Loucy (cell line): ENCODE data around the gene ABCA1.
"Not testable (repeated sequence)": the region's sequence is repeated elsewhere in the genome, so short reads cannot be mapped to it uniquely, and the experiment has no call there.

Source experiments
- H2AFZ ChIP-seq: fragments of 200-600 bp; sonication (generic); 2 replicates; pipeline ENCODE4 v1.6.0; 2016; ENCODE audit warnings: antibody characterized with exemption, mild to moderate bottlenecking, low read length, moderate library complexity
- H3F3A ChIP-seq: fragments of 200-600 bp; 2 replicates; pipeline ENCODE4 v1.6.0; 2016; ENCODE audit warnings: antibody characterized with exemption, low read depth, mild to moderate bottlenecking
- H3K27me3 ChIP-seq: fragments of 200-600 bp; sonication (generic); 2 replicates; pipeline ENCODE4 v1.6.1; 2014; ENCODE audit warnings: low read length, mild to moderate bottlenecking; ENCODE audit not compliant: insufficient read depth, poor library complexity, severe bottlenecking
- H3K36me3 ChIP-seq: fragments of 200-600 bp; sonication (generic); 2 replicates; pipeline ENCODE4 v1.6.1; 2016; ENCODE audit warnings: low read length; ENCODE audit not compliant: insufficient read depth
- H3K4me1 ChIP-seq: fragments of 200-600 bp; sonication (generic); 2 replicates; pipeline ENCODE4 v1.5.1; 2014; ENCODE audit warnings: low read length, mild to moderate bottlenecking; ENCODE audit not compliant: insufficient read depth, poor library complexity, severe bottlenecking
- H3K4me2 ChIP-seq: fragments of 200-600 bp; sonication (generic); 2 replicates; pipeline ENCODE4 v1.6.0; 2014; ENCODE audit warnings: antibody characterized with exemption, low read length, low read depth, mild to moderate bottlenecking; ENCODE audit not compliant: poor library complexity, severe bottlenecking
- H3K4me3 ChIP-seq: fragments of 200-600 bp; sonication (generic); 2 replicates; pipeline ENCODE4 v1.5.1; 2014; ENCODE audit warnings: low read length, mild to moderate bottlenecking, mixed read lengths; ENCODE audit not compliant: poor library complexity, severe bottlenecking
- H3K79me2 ChIP-seq: fragments of 200-600 bp; sonication (generic); 2 replicates; pipeline ENCODE4 v1.6.1; 2014; ENCODE audit warnings: low read length; ENCODE audit not compliant: insufficient read depth
- H3K9ac ChIP-seq: fragments of 200-600 bp; sonication (generic); 2 replicates; pipeline ENCODE4 v1.6.0; 2014; ENCODE audit warnings: mild to moderate bottlenecking, low read depth, low read length, moderate library complexity; ENCODE audit not compliant: poor library complexity, severe bottlenecking
- H3K9me2 ChIP-seq: fragments of 200-600 bp; sonication (generic); replicated peaks from 2 replicates; pipeline ENCODE4 v1.6.1; 2016; ENCODE audit warnings: low read depth, low read length, mixed read lengths
- H3K9me3 ChIP-seq: fragments of 200-600 bp; sonication (generic); 2 replicates; pipeline ENCODE4 v1.6.1; 2014; ENCODE audit warnings: mild to moderate bottlenecking, antibody characterized with exemption, low read length, low read depth; ENCODE audit not compliant: insufficient read depth
- H4K20me1 ChIP-seq: fragments of 200-600 bp; sonication (generic); 2 replicates; pipeline ENCODE4 v1.6.0; 2014; ENCODE audit warnings: antibody characterized with exemption, low read length, mild to moderate bottlenecking; ENCODE audit not compliant: insufficient read depth, poor library complexity, severe bottlenecking
- CTCF ChIP-seq: fragments of 200-600 bp; sonication (generic); conservative IDR thresholded peaks from 2 replicates; pipeline ENCODE4 v1.5.1; 2014; ENCODE audit warnings: mild to moderate bottlenecking, antibody characterized with exemption, low read length
- EZH2phosphoT487 ChIP-seq: fragments of 200-600 bp; IDR thresholded peaks from 2 replicates; pipeline ENCODE4 v1.6.1; 2018; ENCODE audit warnings: antibody characterized with exemption, mild to moderate bottlenecking, moderate library complexity, borderline replicate concordance

The ABCA1 gene

DNA sequence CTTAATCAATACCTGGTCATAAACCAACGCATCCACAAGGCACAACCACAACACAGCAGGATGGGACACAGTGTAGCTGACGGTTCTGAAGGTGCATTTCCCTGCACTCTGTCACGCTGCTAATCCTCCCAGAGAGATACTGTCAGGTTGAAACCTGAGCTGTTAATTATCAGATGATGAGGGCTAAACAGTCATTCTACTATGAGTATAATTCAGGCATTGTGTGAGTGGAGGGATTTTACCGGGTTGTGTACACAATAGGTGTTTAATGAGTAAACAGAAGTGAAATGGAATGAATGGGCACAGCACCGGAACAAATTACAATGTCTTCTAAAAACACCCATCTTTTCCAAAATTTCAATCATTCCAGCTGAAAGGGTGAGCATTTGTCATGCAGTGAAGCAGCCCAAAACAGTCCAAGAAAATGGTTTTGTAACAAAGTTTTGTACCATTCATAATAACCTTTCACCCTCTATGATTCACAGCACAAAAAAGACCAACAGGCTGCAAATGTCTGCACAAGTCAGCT, 71.5 kb downstream of the ABCA1 start:
- no peaks in the 10 kb centered on the region for H3K4me1 ChIP-seq
- no peak overlapping the region for H3K4me3 ChIP-seq
- no peaks in the 10 kb centered on the region for H4K20me1 ChIP-seq
- H3K79me2 ChIP-seq: no peaks in the 10 kb centered on the region
- H3K9me3 ChIP-seq: no peaks in the 10 kb centered on the region
- no peak for TF ChIP-seq EZH2phosphoT487
- no peak for TF ChIP-seq CTCF
- H3F3A ChIP-seq: no peaks in the 10 kb centered on the region
- H2AFZ ChIP-seq: no peak overlapping the region
- H3K36me3 ChIP-seq: no peaks in the 10 kb centered on the region
- H3K27me3 ChIP-seq: no peaks in the 10 kb centered on the region
- no peak overlapping the region for H3K4me2 ChIP-seq
- H3K9ac ChIP-seq: no peak overlapping the region
- H3K9me2 ChIP-seq: no peaks in the 10 kb centered on the region

GRCh38 chr9:104855807-104856206, 72.1 kb downstream of the ABCA1 start:
- no peak for TF ChIP-seq EZH2phosphoT487
- TF ChIP-seq CTCF: no peak
- Histone ChIP-seq H3K9ac (no peak overlapping the region), H3K9me2 (no peaks in the 10 kb centered on the region), H3K4me3 (no peak overlapping the region), H4K20me1 (no peaks in the 10 kb centered on the region), H3K4me1 (no peaks in the 10 kb centered on the region), H3F3A (no peaks in the 10 kb centered on the region), H3K79me2 (no peaks in the 10 kb centered on the region), H3K36me3 (no peaks in the 10 kb centered on the region), H3K27me3 (no peaks in the 10 kb centered on the region), H2AFZ (no peak overlapping the region), H3K9me3 (no peaks in the 10 kb centered on the region), H3K4me2 (no peak overlapping the region)

- not testable (repeated sequence) for H3K9me3 ChIP-seq, H3F3A ChIP-seq, H3K79me2 ChIP-seq, H3K4me1 ChIP-seq, H3K36me3 ChIP-seq, H3K4me2 ChIP-seq, H3K9ac ChIP-seq, H3K9me2 ChIP-seq, H3K27me3 ChIP-seq, H2AFZ ChIP-seq, H3K4me3 ChIP-seq, H4K20me1 ChIP-seq
These were observed 72.7 kb downstream of the ABCA1 start for GRCh38 chr9:104855258-104855657.

DNA sequence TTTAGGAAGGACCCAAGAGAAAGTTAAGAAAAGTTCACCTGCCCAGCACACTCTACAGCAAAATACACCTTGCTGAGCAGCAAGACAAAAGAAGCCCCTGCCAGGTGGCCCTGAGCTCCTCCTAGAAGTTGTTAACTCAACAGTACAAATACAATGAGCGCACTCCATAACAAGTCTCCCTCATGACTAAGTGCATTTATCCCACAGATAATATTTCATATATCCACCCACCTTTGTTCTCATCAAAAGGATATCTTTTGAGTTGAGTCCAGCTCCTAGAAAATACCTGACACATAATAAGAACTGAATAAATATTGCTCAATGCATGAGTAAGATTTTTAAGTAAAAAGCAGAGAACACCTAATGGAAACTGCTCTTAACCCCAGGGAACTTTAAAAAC, 73.3 kb downstream of the ABCA1 start:
- H3K36me3 ChIP-seq: no peaks in the 10 kb centered on the region
- no peaks in the 10 kb centered on the region for H3K4me1 ChIP-seq
- H3K9me3 ChIP-seq: no peaks in the 10 kb centered on the region
- no peak overlapping the region for H3K9ac ChIP-seq
- no peaks in the 10 kb centered on the region for H3K27me3 ChIP-seq
- no peaks in the 10 kb centered on the region for H3K9me2 ChIP-seq
- no peak overlapping the region for H3K4me2 ChIP-seq
- H4K20me1 ChIP-seq: no peaks in the 10 kb centered on the region
- no peaks in the 10 kb centered on the region for H3K79me2 ChIP-seq
- no peak overlapping the region for H2AFZ ChIP-seq
- H3K4me3 ChIP-seq: no peak overlapping the region
- no peaks in the 10 kb centered on the region for H3F3A ChIP-seq
- TF ChIP-seq CTCF: no peak
- no peak for TF ChIP-seq EZH2phosphoT487
